NCI-H82 treated with DMSO at 0.1 percent for 48 hours (cell line): ENCODE data around the gene SULF2.

Source experiments
- DNase-seq: peaks from one replicate; lab custom pipeline; 2025; ENCODE audit not compliant: unreplicated experiment; lab: John Stamatoyannopoulos, UW

The SULF2 gene

DNA sequence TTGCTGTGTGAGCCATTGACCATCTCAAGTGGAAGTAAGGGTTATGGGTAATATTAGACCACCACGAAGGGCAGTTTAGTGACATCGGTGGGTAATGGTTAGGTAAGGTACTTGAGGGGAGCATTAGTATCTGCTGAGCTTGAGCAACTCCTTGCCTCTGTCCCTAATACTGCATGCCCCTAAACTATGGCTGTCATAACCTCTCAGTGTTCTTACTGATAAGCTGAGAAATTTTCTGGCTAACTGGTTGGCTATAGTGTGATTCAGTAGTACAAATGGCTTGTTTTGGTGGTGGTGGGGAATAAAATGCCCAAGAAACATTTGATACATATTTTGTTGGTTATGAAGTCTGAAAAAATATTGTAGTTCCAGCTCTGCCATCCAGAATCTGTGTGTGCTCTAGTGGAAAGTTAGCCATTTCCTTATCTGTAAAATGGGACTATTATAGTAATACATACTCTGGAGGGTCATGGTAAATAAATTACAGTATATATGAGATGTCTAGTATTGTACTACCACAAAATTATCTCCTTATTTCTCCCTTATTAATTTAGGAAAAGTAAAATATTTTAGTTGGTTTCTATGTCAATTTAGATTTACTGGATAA lies 170.5 kb downstream of the SULF2 start:
- DNase-seq: no peak

DNA sequence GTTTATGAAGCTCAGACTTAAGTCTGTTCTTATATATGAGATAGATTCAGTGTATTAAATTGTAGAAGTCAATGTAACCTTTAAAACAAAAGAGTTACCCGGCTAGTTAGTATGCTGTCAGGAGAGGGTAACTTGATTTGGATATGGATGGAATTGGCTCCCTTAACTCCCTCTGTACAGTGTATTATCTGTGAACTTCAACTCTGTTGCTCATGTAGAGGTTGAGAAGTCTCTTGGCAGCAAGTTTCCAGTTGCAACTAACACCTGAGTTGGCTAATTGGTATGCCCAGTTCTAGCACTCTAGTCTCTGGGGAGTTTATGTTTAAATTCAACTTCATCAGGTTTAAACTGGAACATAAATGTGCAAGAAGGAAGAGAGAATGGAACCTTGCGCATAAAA lies 172.6 kb downstream of the SULF2 start:
- no peak for DNase-seq

DNA sequence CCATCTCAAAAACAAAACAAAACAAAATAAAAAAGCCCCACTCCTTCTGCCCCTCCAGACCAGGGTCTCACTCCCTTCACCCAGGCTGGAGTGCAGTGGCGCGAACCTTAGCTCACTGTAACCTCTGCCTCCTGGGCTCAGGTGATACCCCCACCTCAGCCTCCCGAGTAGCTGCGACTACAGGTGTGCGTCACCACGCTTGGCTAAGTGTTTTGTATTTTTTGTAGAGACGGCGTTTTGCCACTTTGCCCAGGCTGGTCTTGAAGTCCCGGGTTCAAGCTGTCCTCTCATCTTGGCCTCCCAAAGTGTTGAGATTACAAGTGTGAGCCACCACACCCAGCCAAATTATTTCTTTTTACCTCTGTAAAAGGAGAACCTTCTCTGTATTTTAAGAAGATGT lies 173.5 kb downstream of the SULF2 start:
- DNase-seq: no peak

DNA sequence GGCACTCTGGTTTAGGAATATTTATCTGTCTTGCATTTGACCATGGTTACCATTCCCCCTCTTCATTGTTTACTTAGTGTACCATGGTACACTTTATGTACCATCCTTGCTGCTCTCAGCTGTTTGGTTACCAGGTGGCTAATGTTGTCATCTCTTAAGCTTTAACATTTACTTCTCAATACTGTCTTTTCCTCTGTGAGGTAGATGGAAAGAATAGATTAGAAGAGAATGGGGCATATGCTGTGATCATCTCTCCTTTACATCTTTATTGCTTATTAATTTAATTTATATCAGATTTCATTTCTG lies 174.4 kb downstream of the SULF2 start:
- DNase-seq: no peak

DNA sequence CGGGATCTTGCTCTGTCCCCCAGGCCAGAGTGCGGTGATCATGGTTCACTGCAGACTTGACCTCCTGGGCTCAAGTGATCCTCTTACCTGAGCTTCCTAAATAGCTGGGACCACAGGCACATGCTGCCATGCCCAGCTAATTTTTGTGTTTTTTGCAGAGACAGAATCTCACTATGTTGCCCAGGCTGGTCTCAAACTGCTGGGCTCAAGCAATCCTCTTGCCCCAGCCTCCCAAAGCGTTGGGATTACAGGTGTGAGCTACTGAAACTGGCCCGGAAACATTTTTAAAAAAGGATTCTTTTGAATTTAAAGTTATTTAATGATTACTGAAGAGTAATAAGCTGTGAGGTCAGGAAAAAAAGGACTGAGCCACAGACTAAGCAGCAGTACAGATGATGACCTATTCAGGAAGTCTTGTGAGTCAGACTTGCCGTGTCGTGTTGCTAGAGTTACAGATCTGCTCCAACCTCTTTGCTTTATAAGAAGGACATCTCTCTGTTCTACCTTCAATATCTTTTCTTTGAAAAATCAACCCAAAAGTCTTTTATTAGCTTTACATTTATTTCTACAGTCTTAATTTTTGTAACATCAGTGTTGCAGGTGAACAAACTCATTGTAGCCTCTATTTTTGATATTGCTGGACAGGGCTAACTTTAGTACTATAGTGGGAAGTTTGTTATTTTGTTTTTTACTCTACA lies 174.9 kb downstream of the SULF2 start:
- DNase-seq: no peak

DNA sequence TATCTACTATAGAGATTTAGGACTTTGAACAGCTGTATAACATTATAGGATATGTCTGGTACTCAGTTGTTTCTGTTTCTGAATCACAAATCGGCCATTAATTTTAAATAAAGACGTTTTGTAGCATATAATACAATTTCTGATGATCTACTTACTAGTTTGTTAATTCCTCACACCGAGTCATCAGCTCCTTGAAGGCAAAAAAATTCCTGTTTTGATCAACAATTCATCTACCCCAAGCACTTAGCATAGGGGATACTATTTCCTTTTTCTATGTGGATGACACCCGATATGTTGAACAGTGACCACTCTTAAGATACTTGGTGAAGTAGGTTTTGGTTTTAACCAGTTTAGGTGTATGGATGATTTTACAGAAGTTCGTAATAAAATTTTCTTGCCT lies 176.3 kb downstream of the SULF2 start:
- DNase-seq: no peak
